NT2/D1 (cell line): ENCODE measurements around the gene MYO7B.

Experiments
- SUZ12 ChIP-seq: IDR thresholded peaks from 2 replicates; pipeline ENCODE4 v1.6.1; 2011; ENCODE audit not compliant: insufficient read length, insufficient read depth; ENCODE audit errors: extremely low read depth
- YY1 ChIP-seq: IDR thresholded peaks from 2 replicates; pipeline ENCODE4 v1.6.1; 2011; ENCODE audit not compliant: insufficient read length, insufficient read depth
- ZNF274 ChIP-seq: IDR thresholded peaks from 2 replicates; pipeline ENCODE4 v1.6.1; 2011; ENCODE audit warnings: mild to moderate bottlenecking, low read depth, low read length

DNA sequence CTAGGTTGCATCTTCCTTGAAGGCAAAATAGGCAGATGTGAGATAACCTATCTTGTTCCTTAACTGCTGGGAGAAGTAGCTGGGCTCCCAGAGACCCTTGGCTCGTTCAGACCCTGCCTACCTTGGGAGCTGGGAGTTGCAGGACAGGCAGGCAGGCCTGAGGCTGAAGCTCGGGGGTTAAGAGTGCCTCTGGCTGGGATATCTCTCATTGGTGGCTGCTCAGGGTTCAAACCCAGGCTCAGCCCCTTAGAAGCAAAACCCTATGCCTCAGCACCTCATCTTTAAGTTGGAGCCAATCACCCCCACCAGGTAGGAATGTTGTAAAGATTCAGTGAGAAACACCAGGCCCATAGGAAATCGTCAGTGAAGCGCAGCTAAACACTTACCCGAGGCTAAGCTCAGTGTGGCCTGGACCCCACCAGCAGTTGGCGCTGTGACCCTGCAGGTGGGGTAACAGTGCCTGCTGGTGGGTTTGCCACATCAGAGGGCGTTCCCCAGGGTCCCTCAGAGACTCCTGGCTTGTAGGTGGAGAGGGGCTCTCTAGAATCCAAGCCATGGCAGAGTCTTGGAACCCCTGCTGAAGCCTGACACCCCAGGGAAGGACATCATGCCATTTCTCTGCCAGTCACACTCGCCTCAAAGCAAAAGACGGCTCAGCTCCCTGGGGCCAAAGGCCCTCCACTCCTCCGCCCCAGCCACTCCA lies 55.9 kb downstream of the MYO7B start:
- TF ChIP-seq ZNF274 (no peak), YY1 (no peak), SUZ12 (no peak)
